Mesendoderm (in vitro differentiated cells): ENCODE data around the gene HOXA9.

ENCODE experiments used
- DNase-seq: peaks from one replicate; pipeline ENCODE4 v3.0.0; 2013
- H2AK5ac ChIP-seq: 2 replicates; pipeline ENCODE4 v1.6.1; 2013; ENCODE audit warnings: low read length, inconsistent platforms
- H2BK120ac ChIP-seq: 2 replicates; pipeline ENCODE4 v1.6.1; 2013; ENCODE audit warnings: low read depth, mild to moderate bottlenecking, low read length, moderate library complexity, mixed read lengths
- H2BK15ac ChIP-seq: replicated peaks from 2 replicates; pipeline ENCODE4 v1.6.1; 2013; ENCODE audit warnings: low read depth, mild to moderate bottlenecking, moderate library complexity
- H2BK5ac ChIP-seq: 2 replicates; pipeline ENCODE4 v1.6.1; 2013; ENCODE audit warnings: low read length, inconsistent platforms
- H3K18ac ChIP-seq: 2 replicates; pipeline ENCODE4 v1.6.1; 2013; ENCODE audit warnings: mild to moderate bottlenecking, low read length, mixed read lengths
- H3K23ac ChIP-seq: one replicate; pipeline ENCODE4 v1.6.1; 2013; ENCODE audit warnings: low read length
- H3K27ac ChIP-seq: 2 replicates; pipeline ENCODE4 v1.5.1; 2013; ENCODE audit warnings: low read depth, mild to moderate bottlenecking, inconsistent platforms, low read length, moderate library complexity
- H3K27me3 ChIP-seq: 2 replicates; pipeline ENCODE4 v1.6.1; 2013; ENCODE audit warnings: low read length, control low read depth, mild to moderate bottlenecking, inconsistent platforms; ENCODE audit not compliant: insufficient read depth, poor library complexity
- H3K36me3 ChIP-seq: 2 replicates; pipeline ENCODE4 v1.6.1; 2013; ENCODE audit warnings: low read length, inconsistent platforms; ENCODE audit not compliant: control insufficient read depth, insufficient read depth
- H3K4ac ChIP-seq: one replicate; pipeline ENCODE4 v1.6.1; 2013; ENCODE audit warnings: low read depth, mild to moderate bottlenecking, low read length, moderate library complexity
- H3K4me1 ChIP-seq: 2 replicates; pipeline ENCODE4 v1.6.1; 2013; ENCODE audit warnings: low read depth, low read length, inconsistent platforms; ENCODE audit not compliant: control insufficient read depth
- H3K4me2 ChIP-seq: 2 replicates; pipeline ENCODE4 v1.6.1; 2013; ENCODE audit warnings: low read length
- H3K4me3 ChIP-seq: 2 replicates; pipeline ENCODE4 v1.5.1; 2013; ENCODE audit warnings: mild to moderate bottlenecking, low read length
- H3K56ac ChIP-seq: one replicate; pipeline ENCODE4 v1.6.1; 2013; ENCODE audit warnings: low read length
- H3K79me1 ChIP-seq: 2 replicates; pipeline ENCODE4 v1.6.1; 2013; ENCODE audit warnings: low read length, inconsistent platforms
- H3K79me2 ChIP-seq: 2 replicates; pipeline ENCODE4 v1.6.1; 2013; ENCODE audit warnings: mild to moderate bottlenecking, low read length; ENCODE audit not compliant: control insufficient read depth, insufficient read depth
- H3K9ac ChIP-seq: 2 replicates; pipeline ENCODE4 v1.6.1; 2013; ENCODE audit warnings: low read length, inconsistent platforms
- H4K5ac ChIP-seq: one replicate; pipeline ENCODE4 v1.6.1; 2013; ENCODE audit warnings: low read length
- H4K8ac ChIP-seq: one replicate; pipeline ENCODE4 v1.6.1; 2013; ENCODE audit warnings: low read depth, mild to moderate bottlenecking, control low read depth, low read length, moderate library complexity
- WGBS: extraction: QIAGEN DNeasy Blood & Tissue Kit; methylation state at CpG from one replicate; pipeline ENCODE4 v1.1.7; 2013; ENCODE audit warnings: low lambda C conversion rate, missing lambda C conversion rate; ENCODE audit not compliant: insufficient coverage; ENCODE audit errors: extremely low coverage; 5-methylcytosine and 5-hydroxymethylcytosine counted together

Gene HOXA9

DNA sequence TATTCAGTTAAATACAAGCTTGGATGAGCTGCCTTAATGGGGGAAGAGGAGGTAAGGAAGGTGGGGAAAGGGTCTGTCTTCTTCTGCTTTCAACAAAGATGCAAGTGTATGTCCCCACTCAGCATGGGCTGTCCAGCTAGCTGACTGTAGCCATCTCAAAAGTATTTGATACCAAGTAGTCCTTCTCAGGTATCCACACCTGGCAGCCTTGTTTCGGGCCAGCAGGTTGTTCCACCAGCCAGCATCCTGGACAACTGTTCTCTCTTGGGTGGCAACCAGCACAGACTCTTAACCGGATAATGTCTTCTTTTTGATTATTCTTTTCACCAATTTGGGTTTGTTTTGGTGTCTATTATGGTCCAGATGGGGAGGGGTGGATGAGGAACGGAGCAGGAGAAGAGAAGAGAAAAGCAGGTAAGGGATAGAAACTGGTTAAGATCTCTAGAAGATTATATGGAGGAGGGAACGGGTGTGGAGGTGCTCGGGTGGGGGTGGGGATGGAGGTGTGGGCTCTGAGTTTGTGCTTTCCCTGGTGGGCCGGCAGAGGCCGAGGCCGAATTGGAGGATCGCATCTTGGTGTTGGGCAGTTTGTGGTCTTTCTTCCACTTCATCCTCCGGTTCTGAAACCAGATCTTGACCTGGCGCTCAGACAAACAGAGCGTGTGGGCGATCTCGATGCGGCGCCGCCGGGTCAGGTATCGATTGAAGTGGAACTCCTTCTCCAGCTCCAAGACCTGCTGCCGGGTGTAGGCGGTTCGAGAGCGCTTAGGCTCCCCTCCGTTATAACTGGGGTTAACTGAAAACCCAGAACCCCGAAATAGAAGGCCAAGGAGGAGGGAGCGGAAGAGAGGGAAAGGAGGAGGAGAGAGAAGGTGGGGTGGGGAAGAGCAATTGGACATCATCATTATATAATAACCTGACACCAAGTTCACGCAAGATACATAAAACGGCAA lies 36.3 kb downstream of the HOXA9 start:
- no peak overlapping the region for H3K4me3 ChIP-seq
- no peaks in the 10 kb centered on the region for H3K36me3 ChIP-seq
- H4K8ac ChIP-seq: no peak overlapping the region
- no peak for DNase-seq
- H2BK15ac ChIP-seq: no peak overlapping the region
- no peaks in the 10 kb centered on the region for H3K79me2 ChIP-seq
- no peak overlapping the region for H3K56ac ChIP-seq
- H3K4ac ChIP-seq: no peak overlapping the region
- H3K79me1 ChIP-seq: no peaks in the 10 kb centered on the region
- no peak overlapping the region for H3K27ac ChIP-seq
- H3K4me2 ChIP-seq: no peak overlapping the region
- H3K27me3 ChIP-seq: peaks cover 90% of the 10 kb centered on the region
- H2BK120ac ChIP-seq: no peak overlapping the region
- H3K4me1 ChIP-seq: no peaks in the 10 kb centered on the region
- H3K18ac ChIP-seq: no peak overlapping the region
- H4K5ac ChIP-seq: no peak overlapping the region
- H2BK5ac ChIP-seq: no peak overlapping the region
- H3K9ac ChIP-seq: no peak overlapping the region
- WGBS: no CpG with 5 or more reads among the region's 28 CpGs
- H3K23ac ChIP-seq: no peak overlapping the region
- H2AK5ac ChIP-seq: no peak overlapping the region

- WGBS: no CpG with 5 or more reads among the region's 2 CpGs
- no peak overlapping the region for H2BK5ac ChIP-seq
Measured at GRCh38 chr7:27128034-27128433, 37.3 kb downstream of the HOXA9 start.

DNA sequence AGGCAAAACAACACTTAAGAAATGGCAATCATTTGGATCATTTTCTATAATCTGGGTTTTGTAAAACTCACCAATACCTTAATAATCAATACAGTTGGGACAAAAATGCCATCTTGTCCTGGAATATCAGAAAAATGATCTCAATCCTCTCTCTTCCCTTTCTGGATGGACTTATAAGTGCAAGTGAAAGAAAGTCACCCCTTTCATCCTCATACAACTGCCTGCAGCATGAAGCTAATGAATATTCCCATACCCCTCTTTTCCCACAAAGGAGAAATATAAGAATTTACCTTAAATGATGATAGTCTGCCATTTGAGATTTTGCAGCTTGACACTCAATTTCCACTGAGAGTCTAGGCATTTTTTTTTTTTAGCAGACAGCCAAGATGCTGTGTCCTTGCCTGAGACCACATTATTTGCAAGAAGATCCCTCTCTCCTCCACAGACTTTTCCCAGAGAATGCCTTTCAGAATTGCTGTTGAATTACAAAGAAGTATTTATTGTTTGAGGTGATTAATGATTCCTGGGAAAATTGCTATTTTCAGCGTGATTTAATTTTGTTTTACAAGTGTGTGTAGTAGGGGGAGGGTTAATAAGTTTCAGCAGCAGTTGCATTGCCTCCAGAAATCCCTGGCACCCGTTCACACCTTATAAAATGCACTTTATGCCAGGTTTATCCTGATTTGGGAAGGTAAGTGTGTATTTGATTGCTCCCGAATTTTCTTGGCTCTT lies 38.6 kb downstream of the HOXA9 start:
- 100% methylated on average over 1 of the region's 3 CpGs for WGBS
- Histone ChIP-seq H4K5ac (no peak overlapping the region), H3K27ac (no peak overlapping the region), H3K9ac (no peak overlapping the region), H2BK5ac (no peak overlapping the region), H3K27me3 (peaks cover 94% of the 10 kb centered on the region), H3K36me3 (no peaks in the 10 kb centered on the region), H2AK5ac (no peak overlapping the region), H3K79me1 (no peaks in the 10 kb centered on the region), H3K23ac (no peak overlapping the region), H3K18ac (no peak overlapping the region), H3K4ac (no peak overlapping the region), H2BK120ac (no peak overlapping the region), H3K4me1 (no peaks in the 10 kb centered on the region), H3K4me2 (no peak overlapping the region), H3K79me2 (no peaks in the 10 kb centered on the region), H3K4me3 (no peak overlapping the region), H2BK15ac (no peak overlapping the region), H4K8ac (no peak overlapping the region), H3K56ac (no peak overlapping the region)
- no peak for DNase-seq

More at GRCh38 chr7:27128034-27128433, 37.3 kb downstream of the HOXA9 start:
- H3K27me3 ChIP-seq: peaks cover 90% of the 10 kb centered on the region
- no peaks in the 10 kb centered on the region for H3K79me1 ChIP-seq
- no peak overlapping the region for H3K18ac ChIP-seq
- no peak overlapping the region for H3K56ac ChIP-seq
- H3K4me1 ChIP-seq: no peaks in the 10 kb centered on the region
- H2BK120ac ChIP-seq: no peak overlapping the region
- no peak overlapping the region for H4K5ac ChIP-seq
- H3K27ac ChIP-seq: no peak overlapping the region
- no peak overlapping the region for H3K4ac ChIP-seq
- H3K36me3 ChIP-seq: no peaks in the 10 kb centered on the region
- no peak overlapping the region for H2BK15ac ChIP-seq
- no peak overlapping the region for H4K8ac ChIP-seq
- H3K4me3 ChIP-seq: no peak overlapping the region
- H3K4me2 ChIP-seq: no peak overlapping the region
- H3K9ac ChIP-seq: no peak overlapping the region
- H2AK5ac ChIP-seq: no peak overlapping the region
- H3K79me2 ChIP-seq: no peaks in the 10 kb centered on the region
- no peak for DNase-seq
- H3K23ac ChIP-seq: no peak overlapping the region

DNA sequence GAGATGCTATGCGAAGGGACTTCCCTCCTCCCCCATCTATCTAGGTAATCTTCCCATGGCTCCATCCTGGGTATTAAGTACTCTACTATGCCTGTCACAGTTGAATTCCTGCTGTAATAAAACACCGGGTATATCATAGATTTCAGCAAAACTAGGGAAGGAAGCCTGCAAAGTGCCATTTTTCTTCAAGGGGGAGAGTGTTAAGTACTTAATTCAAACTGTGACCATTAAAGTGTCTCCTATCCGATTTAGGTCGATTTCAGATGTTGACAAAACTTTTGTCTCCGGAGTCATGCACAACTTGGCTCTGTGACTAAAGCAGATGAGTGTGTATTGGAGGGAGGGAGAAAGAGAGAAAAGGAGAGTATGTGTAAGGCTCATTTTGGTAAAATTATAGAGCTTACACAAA lies 39.3 kb downstream of the HOXA9 start:
- Histone ChIP-seq H2BK15ac (no peak overlapping the region), H3K4me2 (no peak overlapping the region), H4K8ac (no peak overlapping the region), H3K9ac (no peak overlapping the region), H3K18ac (no peak overlapping the region), H3K79me1 (no peaks in the 10 kb centered on the region), H2AK5ac (no peak overlapping the region), H4K5ac (no peak overlapping the region), H3K56ac (no peak overlapping the region), H3K4me3 (no peak overlapping the region), H3K27ac (no peak overlapping the region), H3K4ac (no peak overlapping the region), H2BK5ac (no peak overlapping the region), H2BK120ac (no peak overlapping the region), H3K36me3 (no peaks in the 10 kb centered on the region), H3K79me2 (no peaks in the 10 kb centered on the region), H3K23ac (no peak overlapping the region), H3K4me1 (no peaks in the 10 kb centered on the region), H3K27me3 (peaks cover 94% of the 10 kb centered on the region)
- DNase-seq: no peak
- WGBS: no CpG with 5 or more reads among the region's 5 CpGs

DNA sequence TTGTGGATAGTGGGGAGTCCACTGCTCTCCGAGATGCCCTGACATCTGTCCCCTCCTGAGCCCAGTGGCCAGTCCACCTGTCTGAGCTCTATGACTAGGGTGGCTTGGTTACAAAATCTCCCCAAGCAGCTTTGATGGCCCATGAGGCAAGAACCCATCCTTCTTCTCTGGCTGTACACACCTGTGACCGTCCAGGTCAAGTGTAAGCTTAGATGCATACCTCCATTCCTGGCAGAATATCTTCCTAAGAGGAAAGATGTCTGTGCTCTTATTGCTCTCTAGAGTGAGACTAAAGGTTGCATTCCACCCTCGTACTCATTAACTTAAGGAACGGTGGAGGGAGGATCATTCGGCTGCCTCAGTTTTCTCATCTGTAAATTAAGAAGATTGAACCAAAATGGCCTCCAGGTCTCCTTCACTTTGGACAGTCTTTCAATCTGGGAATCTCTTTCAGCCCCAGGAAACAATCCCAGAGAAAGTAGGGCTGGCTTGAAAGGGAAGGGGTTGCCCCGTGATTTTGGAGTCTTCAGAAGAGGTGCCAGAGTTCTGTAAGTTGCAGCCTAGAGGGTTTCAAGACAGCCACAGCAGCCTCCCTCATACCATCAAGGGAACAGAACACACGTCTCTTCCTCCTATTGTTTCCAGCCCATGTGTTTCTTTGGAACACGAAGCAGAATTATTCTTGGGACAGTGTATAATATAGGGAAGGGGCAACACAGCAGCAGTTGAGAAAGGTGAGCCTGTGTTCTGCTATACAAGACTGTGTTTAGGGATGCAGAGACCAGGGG lies 40.2 kb downstream of the HOXA9 start:
- H3K9ac ChIP-seq: no peak overlapping the region
- H3K56ac ChIP-seq: no peak overlapping the region
- H3K27me3 ChIP-seq: peaks cover 97% of the 10 kb centered on the region
- no peak overlapping the region for H3K27ac ChIP-seq
- no peak overlapping the region for H2BK120ac ChIP-seq
- H2AK5ac ChIP-seq: no peak overlapping the region
- H3K4me1 ChIP-seq: no peaks in the 10 kb centered on the region
- no peak overlapping the region for H3K4ac ChIP-seq
- no CpG with 5 or more reads among the region's 8 CpGs for WGBS
- H3K79me2 ChIP-seq: no peaks in the 10 kb centered on the region
- H2BK5ac ChIP-seq: no peak overlapping the region
- no peak overlapping the region for H2BK15ac ChIP-seq
- H3K23ac ChIP-seq: no peak overlapping the region
- no peak for DNase-seq
- no peaks in the 10 kb centered on the region for H3K79me1 ChIP-seq
- no peak overlapping the region for H3K4me2 ChIP-seq
- H4K8ac ChIP-seq: no peak overlapping the region
- no peak overlapping the region for H3K18ac ChIP-seq
- H3K36me3 ChIP-seq: no peaks in the 10 kb centered on the region
- no peak overlapping the region for H4K5ac ChIP-seq
- H3K4me3 ChIP-seq: no peak overlapping the region
